ENCODE results near the gene SLN. TPM values are rescaled to one million over a fixed set of nuclear protein-coding genes. Genes with fewer than 3 reads are reported as not detected.
"Not testable (repeated sequence)": the region's sequence is repeated elsewhere in the genome, so short reads cannot be mapped to it uniquely, and the experiment has no call there.

SLN gene
- 1 to 10 TPM in 2 of 4 donors, not detected in 2; 2.1 to 2.8 TPM for total RNA-seq

DNA sequence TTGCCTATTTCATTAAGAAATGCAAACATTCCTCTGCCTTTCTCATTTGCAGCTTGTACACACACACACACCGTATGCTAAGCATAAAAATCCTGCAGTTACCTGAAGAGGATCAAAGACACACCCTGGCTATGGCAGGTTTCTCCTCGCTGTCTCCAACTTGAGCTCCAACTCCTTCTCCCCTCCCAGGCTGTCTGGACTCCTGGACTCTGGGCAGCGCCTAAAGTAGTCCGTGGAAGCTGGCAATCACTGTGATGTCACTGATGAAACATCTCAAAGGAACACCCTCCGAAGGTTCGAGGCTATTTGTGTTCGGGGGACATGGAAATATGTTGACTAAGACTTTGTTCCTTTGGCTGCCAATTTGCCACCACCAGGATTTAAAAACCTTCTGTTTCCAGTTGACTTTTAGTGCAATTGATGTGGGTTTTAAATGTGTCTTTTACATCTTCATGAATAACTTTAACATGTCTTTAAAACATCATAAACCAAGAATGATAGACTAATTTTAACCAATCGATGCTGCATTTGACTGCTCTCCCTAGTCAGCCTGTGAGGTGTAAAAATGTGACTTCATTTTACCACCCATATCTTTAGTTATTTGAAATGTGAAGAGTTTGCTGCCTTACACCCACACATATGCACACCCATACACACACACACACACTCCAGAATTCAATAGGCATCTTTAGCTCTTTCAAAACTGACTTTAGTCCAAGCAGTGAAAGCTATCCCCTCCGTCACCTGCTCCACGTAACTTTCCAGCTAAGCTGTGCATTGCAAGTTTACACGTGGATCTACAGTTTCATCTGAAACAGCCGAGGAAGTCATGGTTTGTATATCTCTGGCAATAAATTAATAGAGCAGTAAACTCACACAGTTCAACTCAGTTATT is at the start of gene SLN:
SLN (minus strand) TSS at position 196 of the 895 bp plus-strand sequence.
- TF ChIP-seq, protein P1, sequence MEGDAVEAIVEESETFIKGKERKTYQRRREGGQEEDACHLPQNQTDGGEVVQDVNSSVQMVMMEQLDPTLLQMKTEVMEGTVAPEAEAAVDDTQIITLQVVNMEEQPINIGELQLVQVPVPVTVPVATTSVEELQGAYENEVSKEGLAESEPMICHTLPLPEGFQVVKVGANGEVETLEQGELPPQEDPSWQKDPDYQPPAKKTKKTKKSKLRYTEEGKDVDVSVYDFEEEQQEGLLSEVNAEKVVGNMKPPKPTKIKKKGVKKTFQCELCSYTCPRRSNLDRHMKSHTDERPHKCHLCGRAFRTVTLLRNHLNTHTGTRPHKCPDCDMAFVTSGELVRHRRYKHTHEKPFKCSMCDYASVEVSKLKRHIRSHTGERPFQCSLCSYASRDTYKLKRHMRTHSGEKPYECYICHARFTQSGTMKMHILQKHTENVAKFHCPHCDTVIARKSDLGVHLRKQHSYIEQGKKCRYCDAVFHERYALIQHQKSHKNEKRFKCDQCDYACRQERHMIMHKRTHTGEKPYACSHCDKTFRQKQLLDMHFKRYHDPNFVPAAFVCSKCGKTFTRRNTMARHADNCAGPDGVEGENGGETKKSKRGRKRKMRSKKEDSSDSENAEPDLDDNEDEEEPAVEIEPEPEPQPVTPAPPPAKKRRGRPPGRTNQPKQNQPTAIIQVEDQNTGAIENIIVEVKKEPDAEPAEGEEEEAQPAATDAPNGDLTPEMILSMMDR (IDR thresholded peaks at IDR 0.05) = no peak
- no peak for TF ChIP-seq POLR2A (IDR thresholded peaks at IDR 0.05)
- DNase-seq (ENCODE audit: low spot score in 2 of 2) = no peak
- 59 to 64% methylated on average over 12 of the region's 12 CpGs for WGBS, 2 donors
- intact Hi-C loops (cut with DNase I; ENCODE audit: low total_unique reads) = no loop called here
- no peak within 1 kb of the TSS for H3K4me3 ChIP-seq (ENCODE audit: low read depth, poor library complexity, severe bottlenecking)

- 82 to 92% methylated on average over 7 of the region's 7 CpGs for WGBS, 2 donors
- DNase-seq (ENCODE audit: low spot score in 2 of 2); H3K4me3 ChIP-seq (ENCODE audit: low read depth, poor library complexity, severe bottlenecking); intact Hi-C loops (cut with DNase I; ENCODE audit: low total_unique reads): not testable (repeated sequence)
Observed at GRCh38 chr11:107758719-107759355, 47.0 kb upstream of the SLN start.

DNA sequence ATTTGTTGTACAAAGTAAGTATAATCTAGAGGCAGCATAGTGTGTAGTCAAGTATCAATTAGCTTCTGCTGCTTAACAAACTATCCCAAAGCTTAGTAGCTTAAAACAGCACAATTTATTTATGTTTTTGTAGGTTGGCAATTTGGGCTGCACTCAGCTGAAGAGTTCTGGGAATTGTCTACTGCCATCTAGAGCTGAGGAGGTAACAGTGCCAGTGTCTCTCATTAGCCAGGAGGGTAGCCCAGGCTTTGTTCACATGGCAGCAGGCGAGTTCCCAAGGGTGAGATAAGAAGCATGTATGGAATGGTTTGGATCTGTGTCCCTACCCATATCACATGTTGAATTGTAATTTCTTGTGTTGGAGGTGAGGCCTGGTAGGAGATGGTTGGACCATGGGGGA is 45.8 kb upstream of the SLN start:
- DNase-seq (ENCODE audit: low spot score in 2 of 2) = no peak
- H3K4me3 ChIP-seq (ENCODE audit: low read depth, poor library complexity, severe bottlenecking) = no peak overlapping the region
- intact Hi-C loops (cut with DNase I; ENCODE audit: low total_unique reads) = no loop called here
- no peak for TF ChIP-seq POLR2A (IDR thresholded peaks at IDR 0.05)
- TF ChIP-seq, protein P1 (IDR thresholded peaks at IDR 0.05) = no peak
- WGBS, 2 donors = 84 to 89% methylated on average over 1 of the region's 1 CpG

DNA sequence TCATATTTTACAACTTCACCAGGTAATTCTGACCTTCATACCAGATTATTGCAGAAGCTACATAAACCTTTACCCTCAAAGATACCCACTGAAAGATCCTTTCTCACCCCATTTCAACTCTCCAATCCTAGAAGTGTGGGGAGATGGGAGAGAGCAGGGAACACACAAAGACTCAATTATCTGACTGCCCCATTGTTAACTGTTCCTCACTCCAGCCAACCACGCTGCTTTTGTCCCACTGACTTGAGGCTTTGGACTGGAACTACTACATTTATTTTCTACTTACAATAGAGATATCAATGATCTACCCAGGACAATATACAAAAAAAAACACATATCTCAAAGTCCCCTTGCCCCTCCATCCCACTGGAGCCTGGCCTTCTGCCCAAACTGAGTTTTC is 44.7 kb upstream of the SLN start:
- 82 to 96% methylated on average over 1 of the region's 1 CpG for WGBS, 2 donors
- intact Hi-C loops (cut with DNase I; ENCODE audit: low total_unique reads) = no loop called here
- no peak for DNase-seq (ENCODE audit: low spot score in 2 of 2)

GRCh38 chr11:107752949-107753822 is 41.3 kb upstream of the SLN start:
- intact Hi-C loops (cut with DNase I; ENCODE audit: low total_unique reads) = no loop called here
- DNase-seq (ENCODE audit: low spot score in 2 of 2) = no peak
- H3K4me3 ChIP-seq (ENCODE audit: low read depth, poor library complexity, severe bottlenecking) = no peak overlapping the region
- TF ChIP-seq POLR2A (IDR thresholded peaks at IDR 0.05) = no peak
- TF ChIP-seq, protein P1 (IDR thresholded peaks at IDR 0.05) = no peak
- WGBS, 2 donors = 37 to 41% methylated on average over 2 of the region's 2 CpGs

More for the DNA sequence above, 44.7 kb upstream of the SLN start:
- H3K4me3 ChIP-seq (ENCODE audit: low read depth, poor library complexity, severe bottlenecking) = no peak overlapping the region
- TF ChIP-seq, protein P1 (IDR thresholded peaks at IDR 0.05) = no peak
- TF ChIP-seq POLR2A (IDR thresholded peaks at IDR 0.05) = no peak
